SK-N-SH (cell line): Measurements from ENCODE around the gene CHRNB1. TPM values are rescaled to one million over a fixed set of nuclear protein-coding genes. Genes with fewer than 3 reads are reported as not detected.

Experiments used
- CTCF ChIA-PET: fragments of 300-600, 350-600 bp; formaldehyde crosslinking; extraction: SDS; loops from one replicate; lab custom pipeline; 2021; lab: Yijun Ruan, JAX
- POLR2A ChIA-PET: fragments of 350-600 bp; sonication (Branson Sonifier 250); formaldehyde crosslinking; extraction: SDS; loops from one replicate; lab custom pipeline; 2020; ENCODE audit warnings: antibody characterized with exemption, inconsistent platforms; lab: Yijun Ruan, JAX
- DNase-seq: peaks from one replicate; pipeline ENCODE4 v3.0.0; 2012
- H2AFZ ChIP-seq: fragments of 200-600 bp; sonication (generic); 2 replicates; pipeline ENCODE4 v1.8.1; 2016; ENCODE audit warnings: antibody characterized with exemption, mild to moderate bottlenecking, low read depth
- H3F3A ChIP-seq: fragments of 200-600 bp; sonication (generic); replicated peaks from 2 replicates; pipeline ENCODE3; 2016; ENCODE audit warnings: antibody characterized with exemption, mild to moderate bottlenecking; ENCODE audit not compliant: insufficient read depth
- H3K27ac ChIP-seq, 2 experiments: fragments of 200-500 bp in 1 of 2; fragments of 200-600 bp in 1 of 2; sonication (Bioruptor generic) in 1 of 2; sonication (generic), shearing (Covaris generic) in 1 of 2; 2 replicates each; pipeline versions ENCODE4 v1.5.1 to v1.6.1; 2014 to 2016; ENCODE audit warnings: low read depth in 2 of 2, inconsistent platforms in 1 of 2, low read length in 1 of 2, mild to moderate bottlenecking in 1 of 2, mixed read lengths in 1 of 2
- H3K27me3 ChIP-seq: fragments of 200-600 bp; sonication (generic), shearing (Covaris generic); 2 replicates; pipeline ENCODE4 v1.6.1; 2016; ENCODE audit warnings: mixed run types; ENCODE audit not compliant: insufficient read depth
- H3K36me3 ChIP-seq, 2 experiments: fragments of 200-500 bp in 1 of 2; fragments of 200-600 bp in 1 of 2; sonication (Bioruptor generic) in 1 of 2; sonication (generic) in 1 of 2; replicated peaks in 1 of 2; 2 replicates each; pipeline versions ENCODE3 to v1.5.1; 2014 to 2016; ENCODE audit warnings: low read length in 1 of 2, mild to moderate bottlenecking in 1 of 2; ENCODE audit not compliant: insufficient read depth in 2 of 2, control insufficient read depth in 1 of 2
- H3K4me1 ChIP-seq, 2 experiments: fragments of 200-500 bp in 1 of 2; fragments of 200-600 bp in 1 of 2; sonication (Bioruptor generic) in 1 of 2; sonication (generic), shearing (Covaris generic) in 1 of 2; 2 replicates each; pipeline versions ENCODE4 v1.5.1 to v1.6.1; 2014 to 2016; ENCODE audit warnings: low read depth in 1 of 2, low read length in 1 of 2, mixed run types in 1 of 2; ENCODE audit not compliant: insufficient read depth in 2 of 2, control insufficient read depth in 1 of 2
- H3K4me2 ChIP-seq: fragments of 200-600 bp; sonication (generic), shearing (Covaris generic); 2 replicates; pipeline ENCODE4 v1.6.1; 2017; ENCODE audit warnings: mixed run types
- H3K4me3 ChIP-seq, 2 experiments: fragments of 200-500 bp in 1 of 2; fragments of 200-600 bp in 1 of 2; sonication (Bioruptor generic) in 1 of 2; sonication (generic), shearing (Covaris generic) in 1 of 2; 2 replicates each; pipeline versions ENCODE4 v1.5.1 to v1.8.1; 2014 to 2016; ENCODE audit warnings: low read depth in 2 of 2, inconsistent platforms in 1 of 2, low read length in 1 of 2, mild to moderate bottlenecking in 1 of 2, mixed read lengths in 1 of 2, moderate library complexity in 1 of 2
- H3K79me2 ChIP-seq: fragments of 200-600 bp; sonication (generic); 2 replicates; pipeline ENCODE4 v1.8.1; 2017; ENCODE audit warnings: mild to moderate bottlenecking; ENCODE audit not compliant: insufficient read depth
- H3K9ac ChIP-seq: fragments of 200-600 bp; sonication (generic); 2 replicates; pipeline ENCODE4 v1.6.1; 2017; ENCODE audit warnings: mixed run types
- H3K9me2 ChIP-seq: fragments of 200-600 bp; sonication (generic); 2 replicates; pipeline ENCODE4 v1.6.1; 2017; ENCODE audit warnings: mixed run types
- H3K9me3 ChIP-seq: fragments of 200-600 bp; sonication (generic); 2 replicates; pipeline ENCODE4 v1.6.1; 2017; ENCODE audit warnings: mixed run types, mild to moderate bottlenecking, moderate library complexity
- H4K20me1 ChIP-seq: fragments of 200-600 bp; sonication (generic); 2 replicates; pipeline ENCODE4 v1.6.1; 2017; ENCODE audit warnings: mild to moderate bottlenecking, mixed run types; ENCODE audit not compliant: insufficient read depth
- EZH2phosphoT487 ChIP-seq: fragments of 200-600 bp; sonication (generic); IDR thresholded peaks from 2 replicates; pipeline ENCODE4 v1.6.1; 2017; ENCODE audit warnings: low read depth, mixed run types, mild to moderate bottlenecking, antibody characterized with exemption, moderate library complexity, borderline replicate concordance
- GATA2 ChIP-seq: sonication (generic); formaldehyde crosslinking; IDR thresholded peaks from 2 replicates; pipeline ENCODE4 v1.5.0; 2020; ENCODE audit warnings: mild to moderate bottlenecking, missing genetic modification reagents
- MEF2A ChIP-seq: IDR thresholded peaks from 2 replicates; pipeline ENCODE4 v1.4.0; 2012; ENCODE audit warnings: low read depth, borderline replicate concordance
- MXI1 ChIP-seq: IDR thresholded peaks from 2 replicates; pipeline ENCODE4 v1.6.1; 2012; ENCODE audit warnings: mild to moderate bottlenecking, low read depth, low read length, improper control_type of control experiment
- NFIC ChIP-seq: IDR thresholded peaks from 2 replicates; pipeline ENCODE4 v1.4.0; 2012; ENCODE audit warnings: borderline replicate concordance
- POLR2AphosphoS5 ChIP-seq: IDR thresholded peaks from 2 replicates; pipeline ENCODE4 v1.6.1; 2012; ENCODE audit warnings: low read depth, low read length
- RAD21 ChIP-seq: IDR thresholded peaks from 2 replicates; pipeline ENCODE4 v1.6.1; 2012; ENCODE audit warnings: mild to moderate bottlenecking, low read length
- RCOR1 ChIP-seq: fragments of 150-350 bp; IDR thresholded peaks from 2 replicates; pipeline ENCODE4 v1.6.1; 2017; ENCODE audit warnings: antibody characterized with exemption, low read length
- SIN3A ChIP-seq: IDR thresholded peaks from 2 replicates; pipeline ENCODE4 v1.6.1; 2012; ENCODE audit warnings: low read depth, mild to moderate bottlenecking, low read length, moderate library complexity, borderline replicate concordance
- TAF1 ChIP-seq: IDR thresholded peaks from 2 replicates; pipeline ENCODE4 v1.6.1; 2012; ENCODE audit warnings: low read depth, mild to moderate bottlenecking, low read length, moderate library complexity, borderline replicate concordance
- TCF12 ChIP-seq: IDR thresholded peaks from 2 replicates; pipeline ENCODE4 v1.4.0; 2012
- TEAD4 ChIP-seq: IDR thresholded peaks from 2 replicates; pipeline ENCODE4 v1.4.0; 2012; ENCODE audit warnings: mild to moderate bottlenecking, borderline replicate concordance; ENCODE audit not compliant: insufficient read depth
- USF2 ChIP-seq: fragments of 150-350 bp; IDR thresholded peaks from 2 replicates; pipeline ENCODE4 v1.6.1; 2017; ENCODE audit warnings: antibody characterized with exemption, low read length, low read depth, borderline replicate concordance
- YY1 ChIP-seq: IDR thresholded peaks from 2 replicates; pipeline ENCODE4 v1.4.0; 2012; ENCODE audit warnings: low read depth, mild to moderate bottlenecking
- ZBTB33 ChIP-seq: IDR thresholded peaks from 2 replicates; pipeline ENCODE4 v1.4.0; 2012; ENCODE audit warnings: low read depth, borderline replicate concordance
- WGBS: methylation state at CpG from one replicate; pipeline ENCODE4 v1.1.6; 2017; ENCODE audit warnings: low lambda C conversion rate; 5-methylcytosine and 5-hydroxymethylcytosine counted together
- polyA plus RNA-seq, 3 experiments: library from polyadenylated mRNA; depleted of rRNA; stranded (reverse); fragments of >200 nt; gene quantifications; 2 replicates each; pipeline ENCODE4 v1.2.3, GENCODE V29; 2012
- TF ChIP-seq, protein P1 (sequence below): fragments of 200-600 bp; sonication (generic); IDR thresholded peaks from 2 replicates; pipeline ENCODE4 v1.6.1; 2017; ENCODE audit warnings: antibody characterized with exemption, mild to moderate bottlenecking, moderate library complexity

The CHRNB1 gene
- polyA plus RNA-seq, 1 of the 3 experiments (the other 2 are of a cell fraction): 26.8 TPM

- WGBS: 60% methylated on average over 1 of the region's 1 CpG
- H3K9ac ChIP-seq: no peak overlapping the region
- H3K27ac ChIP-seq: no peak overlapping the region
- H3K36me3 ChIP-seq: no peaks in the 10 kb centered on the region
- TF ChIP-seq POLR2AphosphoS5 (no peak), RAD21 (no peak), RCOR1 (no peak), SIN3A (no peak), MEF2A (no peak), USF2 (no peak), TCF12 (no peak), YY1 (no peak), NFIC (no peak), TEAD4 (no peak), MXI1 (no peak), ZBTB33 (no peak)
- TF ChIP-seq, protein P1, sequence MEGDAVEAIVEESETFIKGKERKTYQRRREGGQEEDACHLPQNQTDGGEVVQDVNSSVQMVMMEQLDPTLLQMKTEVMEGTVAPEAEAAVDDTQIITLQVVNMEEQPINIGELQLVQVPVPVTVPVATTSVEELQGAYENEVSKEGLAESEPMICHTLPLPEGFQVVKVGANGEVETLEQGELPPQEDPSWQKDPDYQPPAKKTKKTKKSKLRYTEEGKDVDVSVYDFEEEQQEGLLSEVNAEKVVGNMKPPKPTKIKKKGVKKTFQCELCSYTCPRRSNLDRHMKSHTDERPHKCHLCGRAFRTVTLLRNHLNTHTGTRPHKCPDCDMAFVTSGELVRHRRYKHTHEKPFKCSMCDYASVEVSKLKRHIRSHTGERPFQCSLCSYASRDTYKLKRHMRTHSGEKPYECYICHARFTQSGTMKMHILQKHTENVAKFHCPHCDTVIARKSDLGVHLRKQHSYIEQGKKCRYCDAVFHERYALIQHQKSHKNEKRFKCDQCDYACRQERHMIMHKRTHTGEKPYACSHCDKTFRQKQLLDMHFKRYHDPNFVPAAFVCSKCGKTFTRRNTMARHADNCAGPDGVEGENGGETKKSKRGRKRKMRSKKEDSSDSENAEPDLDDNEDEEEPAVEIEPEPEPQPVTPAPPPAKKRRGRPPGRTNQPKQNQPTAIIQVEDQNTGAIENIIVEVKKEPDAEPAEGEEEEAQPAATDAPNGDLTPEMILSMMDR: no peak
- POLR2A ChIA-PET: no interaction called here
- peaks cover 0 to 4% of the 10 kb centered on the region in 2 experiments; a peak in 1 of 4 replicates for H3K4me1 ChIP-seq
- H3K79me2 ChIP-seq: peaks cover 3% of the 10 kb centered on the region; the same call in 1 of the 2 replicates
- no peaks in the 10 kb centered on the region for H3K9me2 ChIP-seq
- H3K27me3 ChIP-seq: no peaks in the 10 kb centered on the region
- no peak overlapping the region for H3K4me3 ChIP-seq
- CTCF ChIA-PET: interaction anchor here (1.1 kb wide), 1 partner anchor 75 kb away, joined by 3 read pairs; no protein-coding TSS in a partner anchor
- H2AFZ ChIP-seq: no peak overlapping the region
- H3F3A ChIP-seq: peaks cover 6% of the 10 kb centered on the region
- no peak for DNase-seq
- no peaks in the 10 kb centered on the region for H4K20me1 ChIP-seq
- H3K9me3 ChIP-seq: no peaks in the 10 kb centered on the region
- H3K4me2 ChIP-seq: no peak overlapping the region
Observed at GRCh38 chr17:7431231-7431630, 13.6 kb upstream of the CHRNB1 start.

DNA sequence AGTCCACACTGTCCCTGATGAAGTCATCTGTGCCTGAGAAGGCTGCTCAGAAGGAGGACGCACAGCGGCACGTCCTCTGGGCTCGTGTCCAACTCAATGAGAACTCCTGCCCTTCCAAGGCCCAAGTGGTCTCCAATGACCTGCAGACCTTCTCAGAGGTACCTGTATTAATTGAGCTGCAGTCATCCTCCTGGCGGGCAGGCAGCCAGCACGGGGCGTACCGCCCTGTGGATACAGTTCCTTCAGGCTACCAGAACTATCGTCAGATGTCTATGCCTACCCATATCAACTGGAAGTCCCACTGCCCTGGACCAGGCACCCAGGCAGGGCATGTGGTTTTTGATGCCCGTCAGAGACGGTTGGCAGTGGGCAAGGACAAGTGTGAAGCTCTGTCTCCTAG lies 12.6 kb upstream of the CHRNB1 start:
- no peak overlapping the region for H3K27ac ChIP-seq
- no peak overlapping the region for H2AFZ ChIP-seq
- ChIA-PET CTCF (interaction anchor here (0.9 to 1.4 kb wide), 3 partner anchors 12 to 76 kb away, joined by 3 to 5 read pairs (median 3); partner anchors contain the start of gene SPEM1), POLR2A (interaction anchor here (0.9 kb wide), 1 partner anchor 8 kb away, joined by 4 read pairs; no protein-coding TSS in a partner anchor)
- no peaks in the 10 kb centered on the region for H3K27me3 ChIP-seq
- peaks cover 6% of the 10 kb centered on the region for H3F3A ChIP-seq
- no peaks in the 10 kb centered on the region for H3K9me3 ChIP-seq
- WGBS: 80% methylated on average over 10 of the region's 11 CpGs
- H3K4me2 ChIP-seq: no peak overlapping the region
- no peak for DNase-seq
- H3K4me1 ChIP-seq: peaks cover 0 to 9% of the 10 kb centered on the region in 2 experiments; a peak in 1 of 4 replicates
- peaks cover 7% of the 10 kb centered on the region; the same call in 1 of the 2 replicates for H3K79me2 ChIP-seq
- H3K4me3 ChIP-seq: no peak overlapping the region
- no peaks in the 10 kb centered on the region for H4K20me1 ChIP-seq
- H3K36me3 ChIP-seq: no peaks in the 10 kb centered on the region
- H3K9ac ChIP-seq: no peak overlapping the region
- no peaks in the 10 kb centered on the region for H3K9me2 ChIP-seq
- no peak for TF ChIP-seq EZH2phosphoT487
- TF ChIP-seq SIN3A: no peak
- TF ChIP-seq MXI1: no peak
- no peak for TF ChIP-seq MEF2A
- no peak for TF ChIP-seq USF2
- TF ChIP-seq, protein P1: no peak
- no peak for TF ChIP-seq TCF12
- TF ChIP-seq GATA2 (CRISPR knock-in tag): no peak
- TF ChIP-seq TAF1: no peak
